HEK293 (cell line): ENCODE data around the gene SLC12A4.

ENCODE experiments used
- ZBTB7A ChIP-seq: fragments of 450-650 bp; formaldehyde crosslinking; IDR thresholded peaks from 2 replicates; pipeline ENCODE4 v1.5.1; 2016; ENCODE audit warnings: low read depth, missing biosample characterization, missing genetic modification characterization
- TF ChIP-seq, protein P1 (sequence below): fragments of 450-650 bp; formaldehyde crosslinking; IDR thresholded peaks from 2 replicates; pipeline ENCODE4 v1.5.1; 2016; ENCODE audit warnings: missing biosample characterization, missing genetic modification characterization

DNA sequence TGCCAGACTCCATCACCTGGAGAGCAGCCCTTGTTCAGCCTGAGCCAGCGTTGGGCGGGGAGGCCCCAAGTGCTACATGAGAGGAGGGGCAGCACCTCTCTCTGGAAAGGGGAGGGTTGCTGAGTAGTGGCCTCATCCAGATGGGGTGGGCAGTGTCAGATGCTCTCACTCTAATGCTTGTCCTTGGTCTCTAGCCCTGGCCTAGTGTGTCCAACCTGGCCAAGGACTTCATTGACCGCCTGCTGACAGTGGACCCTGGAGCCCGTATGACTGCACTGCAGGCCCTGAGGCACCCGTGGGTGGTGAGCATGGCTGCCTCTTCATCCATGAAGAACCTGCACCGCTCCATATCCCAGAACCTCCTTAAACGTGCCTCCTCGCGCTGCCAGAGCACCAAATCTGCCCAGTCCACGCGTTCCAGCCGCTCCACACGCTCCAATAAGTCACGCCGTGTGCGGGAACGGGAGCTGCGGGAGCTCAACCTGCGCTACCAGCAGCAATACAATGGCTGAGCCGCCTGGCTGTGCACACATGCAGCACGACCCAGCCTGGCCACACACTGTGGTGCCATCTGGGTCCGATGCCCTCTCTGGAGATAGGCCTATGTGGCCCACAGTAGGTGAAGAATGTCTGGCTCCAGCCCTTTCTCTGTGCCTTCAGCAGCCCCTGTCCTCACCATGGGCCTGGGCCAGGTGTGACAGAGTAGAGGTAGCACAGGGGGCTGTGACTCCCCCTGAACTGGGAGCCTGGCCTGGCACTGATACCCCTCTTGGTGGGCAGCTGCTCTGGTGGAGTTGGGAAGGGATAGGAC lies 41.1 kb downstream of the SLC12A4 start:
- no peak for TF ChIP-seq ZBTB7A (tag by site-specific recombination)
- TF ChIP-seq, protein P1, sequence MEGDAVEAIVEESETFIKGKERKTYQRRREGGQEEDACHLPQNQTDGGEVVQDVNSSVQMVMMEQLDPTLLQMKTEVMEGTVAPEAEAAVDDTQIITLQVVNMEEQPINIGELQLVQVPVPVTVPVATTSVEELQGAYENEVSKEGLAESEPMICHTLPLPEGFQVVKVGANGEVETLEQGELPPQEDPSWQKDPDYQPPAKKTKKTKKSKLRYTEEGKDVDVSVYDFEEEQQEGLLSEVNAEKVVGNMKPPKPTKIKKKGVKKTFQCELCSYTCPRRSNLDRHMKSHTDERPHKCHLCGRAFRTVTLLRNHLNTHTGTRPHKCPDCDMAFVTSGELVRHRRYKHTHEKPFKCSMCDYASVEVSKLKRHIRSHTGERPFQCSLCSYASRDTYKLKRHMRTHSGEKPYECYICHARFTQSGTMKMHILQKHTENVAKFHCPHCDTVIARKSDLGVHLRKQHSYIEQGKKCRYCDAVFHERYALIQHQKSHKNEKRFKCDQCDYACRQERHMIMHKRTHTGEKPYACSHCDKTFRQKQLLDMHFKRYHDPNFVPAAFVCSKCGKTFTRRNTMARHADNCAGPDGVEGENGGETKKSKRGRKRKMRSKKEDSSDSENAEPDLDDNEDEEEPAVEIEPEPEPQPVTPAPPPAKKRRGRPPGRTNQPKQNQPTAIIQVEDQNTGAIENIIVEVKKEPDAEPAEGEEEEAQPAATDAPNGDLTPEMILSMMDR (tag by site-specific recombination) = no peak
